ENCODE measurements around the gene SLC27A5. TPM values are rescaled to one million over a fixed set of nuclear protein-coding genes. Genes with fewer than 3 reads are reported as not detected.

The SLC27A5 gene
- total RNA-seq, 2 donors from 2014 or later: 7.1 to 8.5 TPM

- no peak overlapping the region for H3K27ac ChIP-seq
- peaks cover 13 to 38% of the 10 kb centered on the region in 2 donors for H3K4me1 ChIP-seq (ENCODE audit: control insufficient read depth in 1 of 2, low read depth in 2 of 2)
- TF ChIP-seq CTCF (IDR thresholded peaks at IDR 0.05): no peak
- ATAC-seq (ENCODE audit: insufficient number of reproducible peaks, low FRiP score, low read depth) (no peak), DNase-seq (ENCODE audit: low spot score) (no peak)
- no peak overlapping the region for H3K4me3 ChIP-seq
- H3K9me3 ChIP-seq: no peaks in the 10 kb centered on the region
- H3K27me3 ChIP-seq (replicated peaks; ENCODE audit: insufficient read depth): no peaks in the 10 kb centered on the region
- peaks cover 21% of the 10 kb centered on the region for H3K36me3 ChIP-seq
Measured at GRCh38 chr19:58516964-58517833, 5.4 kb upstream of the SLC27A5 start.

GRCh38 chr19:58516246-58516836, 4.5 kb upstream of the SLC27A5 start:
- peaks cover 21% of the 10 kb centered on the region for H3K36me3 ChIP-seq
- H3K4me1 ChIP-seq (ENCODE audit: control insufficient read depth in 1 of 2, low read depth in 2 of 2): peaks cover 13 to 38% of the 10 kb centered on the region in 2 donors
- DNase-seq (ENCODE audit: low spot score): no peak
- H3K27me3 ChIP-seq (replicated peaks; ENCODE audit: insufficient read depth): no peaks in the 10 kb centered on the region
- no peak for TF ChIP-seq CTCF (IDR thresholded peaks at IDR 0.05)
- H3K9me3 ChIP-seq: no peaks in the 10 kb centered on the region
- no peak overlapping the region for H3K27ac ChIP-seq
- no peak overlapping the region for H3K4me3 ChIP-seq
- ATAC-seq (ENCODE audit: insufficient number of reproducible peaks, low FRiP score, low read depth): no peak

GRCh38 chr19:58515259-58515658, 3.5 kb upstream of the SLC27A5 start:
- H3K9me3 ChIP-seq: no peaks in the 10 kb centered on the region
- no peaks in the 10 kb centered on the region for H3K27me3 ChIP-seq (replicated peaks; ENCODE audit: insufficient read depth)
- H3K4me1 ChIP-seq (ENCODE audit: control insufficient read depth in 1 of 2, low read depth in 2 of 2): peaks cover 13 to 33% of the 10 kb centered on the region in 2 donors
- ATAC-seq (ENCODE audit: insufficient number of reproducible peaks, low FRiP score, low read depth) (no peak), DNase-seq (ENCODE audit: low spot score) (no peak)
- H3K27ac ChIP-seq: no peak overlapping the region
- no peak overlapping the region for H3K4me3 ChIP-seq
- TF ChIP-seq CTCF (IDR thresholded peaks at IDR 0.05): no peak
- peaks cover 21% of the 10 kb centered on the region for H3K36me3 ChIP-seq

GRCh38 chr19:58514564-58515022, 2.8 kb upstream of the SLC27A5 start:
- peak overlapping the region; percentile 65 for H3K4me3 ChIP-seq
- no peaks in the 10 kb centered on the region for H3K27me3 ChIP-seq (replicated peaks; ENCODE audit: insufficient read depth)
- peaks cover 13 to 31% of the 10 kb centered on the region in 2 donors for H3K4me1 ChIP-seq (ENCODE audit: control insufficient read depth in 1 of 2, low read depth in 2 of 2)
- H3K27ac ChIP-seq: no peak overlapping the region
- H3K9me3 ChIP-seq: no peaks in the 10 kb centered on the region
- no peak for TF ChIP-seq CTCF (IDR thresholded peaks at IDR 0.05)
- DNase-seq (ENCODE audit: low spot score) (no peak), ATAC-seq (ENCODE audit: insufficient number of reproducible peaks, low FRiP score, low read depth) (no peak)
- H3K36me3 ChIP-seq: peaks cover 21% of the 10 kb centered on the region

Data from thoracic aorta (tissue), 2 donors.